AG09319 (cell line): Measurements from ENCODE around the gene SLC30A5.

Experiments used
- DNase-seq: peaks from one replicate; pipeline ENCODE4 v3.0.0-alpha.2; 2010; ENCODE audit warnings: low read depth; ENCODE audit errors: extremely low read depth
- TF ChIP-seq, protein P1 (sequence below): IDR thresholded peaks from 2 replicates; pipeline ENCODE4 v1.5.1; 2011; ENCODE audit warnings: low read depth, mild to moderate bottlenecking, inconsistent platforms, low read length, moderate library complexity

Gene SLC30A5

DNA sequence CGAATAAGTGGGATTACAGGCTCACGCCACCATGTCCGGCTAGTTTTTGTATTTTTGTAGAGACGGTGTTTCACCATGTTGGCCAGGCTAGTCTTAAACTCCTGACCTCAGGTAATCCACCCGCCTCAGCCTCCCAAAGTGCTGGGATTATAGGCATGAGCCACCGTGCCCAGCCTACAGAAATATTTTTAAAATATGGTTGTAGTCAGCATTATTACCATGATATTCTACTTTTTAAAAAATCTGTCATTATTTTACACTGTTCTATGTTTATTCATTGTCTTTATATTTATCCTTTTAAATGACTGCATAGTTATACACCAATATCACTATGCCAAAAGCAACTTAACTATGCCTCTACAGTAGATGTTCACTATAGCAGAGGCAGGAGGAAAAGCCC lies 41.6 kb upstream of the SLC30A5 start:
- TF ChIP-seq, protein P1, sequence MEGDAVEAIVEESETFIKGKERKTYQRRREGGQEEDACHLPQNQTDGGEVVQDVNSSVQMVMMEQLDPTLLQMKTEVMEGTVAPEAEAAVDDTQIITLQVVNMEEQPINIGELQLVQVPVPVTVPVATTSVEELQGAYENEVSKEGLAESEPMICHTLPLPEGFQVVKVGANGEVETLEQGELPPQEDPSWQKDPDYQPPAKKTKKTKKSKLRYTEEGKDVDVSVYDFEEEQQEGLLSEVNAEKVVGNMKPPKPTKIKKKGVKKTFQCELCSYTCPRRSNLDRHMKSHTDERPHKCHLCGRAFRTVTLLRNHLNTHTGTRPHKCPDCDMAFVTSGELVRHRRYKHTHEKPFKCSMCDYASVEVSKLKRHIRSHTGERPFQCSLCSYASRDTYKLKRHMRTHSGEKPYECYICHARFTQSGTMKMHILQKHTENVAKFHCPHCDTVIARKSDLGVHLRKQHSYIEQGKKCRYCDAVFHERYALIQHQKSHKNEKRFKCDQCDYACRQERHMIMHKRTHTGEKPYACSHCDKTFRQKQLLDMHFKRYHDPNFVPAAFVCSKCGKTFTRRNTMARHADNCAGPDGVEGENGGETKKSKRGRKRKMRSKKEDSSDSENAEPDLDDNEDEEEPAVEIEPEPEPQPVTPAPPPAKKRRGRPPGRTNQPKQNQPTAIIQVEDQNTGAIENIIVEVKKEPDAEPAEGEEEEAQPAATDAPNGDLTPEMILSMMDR = no peak
- no peak for DNase-seq

GRCh38 chr5:69074664-69075521 lies 18.9 kb upstream of the SLC30A5 start:
- no peak for DNase-seq
- TF ChIP-seq, protein P1 = no peak

DNA sequence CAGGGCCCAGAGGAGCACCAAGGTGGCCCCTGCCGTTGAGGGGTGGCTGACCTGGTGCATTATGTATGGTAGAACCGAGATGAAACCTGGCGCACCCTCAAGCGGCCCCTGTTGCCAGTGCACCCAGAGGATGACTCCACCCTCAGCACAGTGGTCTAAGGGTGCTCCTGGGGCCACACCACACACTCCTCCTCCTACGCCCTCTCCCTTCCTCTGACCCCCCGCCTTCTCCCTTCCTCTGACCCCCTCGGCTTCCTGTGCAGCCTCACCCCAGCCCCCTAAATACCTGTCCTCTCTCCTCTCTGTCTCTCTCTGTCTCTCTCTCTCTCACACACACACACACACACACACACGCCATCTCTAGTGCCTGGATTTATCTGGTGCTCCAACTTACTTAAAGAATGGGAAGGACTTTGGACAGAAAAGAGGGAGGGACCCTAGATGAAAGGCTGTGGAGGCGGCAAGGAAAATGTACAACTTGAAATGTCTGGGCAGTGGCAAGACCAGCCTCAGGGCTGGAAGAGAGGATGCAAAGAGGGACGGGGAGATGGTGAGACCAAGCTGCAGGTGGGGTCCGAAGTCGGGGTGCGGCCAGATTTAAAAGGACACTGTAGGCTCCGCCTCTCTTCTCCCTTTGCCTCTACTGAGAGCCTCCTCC lies 18.2 kb upstream of the SLC30A5 start:
- no peak for DNase-seq
- TF ChIP-seq, protein P1 = no peak

- DNase-seq = no peak
- TF ChIP-seq, protein P1 = no peak
Measured at GRCh38 chr5:69078921-69079540, 14.8 kb upstream of the SLC30A5 start.

GRCh38 chr5:69079556-69079955 lies 14.3 kb upstream of the SLC30A5 start:
- DNase-seq = no peak
- TF ChIP-seq, protein P1 = no peak

GRCh38 chr5:69083412-69083811 lies 10.4 kb upstream of the SLC30A5 start:
- no peak for DNase-seq
- TF ChIP-seq, protein P1 = no peak

DNA sequence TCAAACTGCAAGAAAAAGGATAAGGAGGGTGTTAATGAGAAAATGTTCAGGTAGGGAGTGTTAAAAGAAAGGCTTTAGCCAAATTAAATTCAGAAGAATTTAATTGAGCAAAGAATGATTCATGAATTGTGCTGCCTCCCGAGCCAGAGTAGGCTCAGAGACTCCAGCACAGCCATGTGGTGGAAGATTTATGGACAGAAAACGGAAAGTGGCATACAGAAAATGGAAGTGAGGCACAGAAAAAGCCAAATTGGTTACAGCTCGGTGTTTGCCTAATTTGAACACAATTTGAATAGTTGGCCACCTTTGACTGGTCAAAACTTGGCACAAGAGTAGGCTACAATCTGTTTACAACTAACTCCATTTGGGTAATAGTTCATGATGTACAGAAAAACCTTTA lies 9.6 kb upstream of the SLC30A5 start:
- TF ChIP-seq, protein P1 = no peak
- DNase-seq = no peak
